IPS-15b (cell line): ENCODE data around the gene ABCA7.

ENCODE experiments used
- H3K27me3 ChIP-seq: one replicate; pipeline ENCODE4 v1.6.1; 2013; ENCODE audit warnings: low read length; ENCODE audit not compliant: control insufficient read depth, insufficient read depth
- H3K36me3 ChIP-seq: one replicate; pipeline ENCODE4 v1.6.1; 2013; ENCODE audit warnings: low read length; ENCODE audit not compliant: control insufficient read depth, insufficient read depth
- H3K4me1 ChIP-seq: one replicate; pipeline ENCODE4 v1.6.1; 2013; ENCODE audit warnings: mild to moderate bottlenecking, low read length; ENCODE audit not compliant: control insufficient read depth, insufficient read depth
- H3K4me3 ChIP-seq: one replicate; pipeline ENCODE4 v1.5.1; 2013; ENCODE audit warnings: low read depth, low read length
- H3K9ac ChIP-seq: one replicate; pipeline ENCODE4 v1.6.1; 2013; ENCODE audit warnings: low read depth, mild to moderate bottlenecking, low read length
- H3K9me3 ChIP-seq: one replicate; pipeline ENCODE4 v1.6.1; 2013; ENCODE audit warnings: mild to moderate bottlenecking, low read length; ENCODE audit not compliant: control insufficient read depth, insufficient read depth

The ABCA7 gene

DNA sequence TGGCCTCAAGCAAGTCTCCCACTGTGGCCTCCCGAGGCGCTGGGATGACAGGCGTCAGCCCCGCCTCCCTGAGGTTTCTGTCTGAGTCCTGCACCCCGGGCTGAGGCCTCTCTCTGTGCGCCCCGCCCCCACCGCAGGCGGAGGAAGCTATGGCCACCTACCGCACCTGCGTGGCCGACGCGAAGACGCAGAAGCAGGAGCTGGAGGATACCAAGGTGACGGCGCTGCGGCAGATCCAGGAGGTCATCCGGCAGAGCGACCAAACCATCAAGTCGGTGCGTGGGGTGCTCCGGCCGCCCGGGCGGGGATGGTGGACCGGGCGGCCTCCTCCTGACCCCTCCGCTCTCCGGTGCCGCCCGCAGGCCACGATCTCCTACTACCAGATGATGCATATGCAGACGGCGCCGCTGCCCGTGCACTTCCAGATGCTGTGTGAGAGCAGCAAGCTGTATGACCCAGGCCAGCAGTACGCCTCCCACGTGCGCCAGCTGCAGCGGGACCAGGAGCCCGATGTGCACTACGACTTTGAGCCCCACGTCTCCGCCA, 39.7 kb downstream of the ABCA7 start:
- H3K4me1 ChIP-seq, result no peaks in the 10 kb centered on the region
- H3K27me3 ChIP-seq, result no peaks in the 10 kb centered on the region
- no peak overlapping the region for H3K9ac ChIP-seq
- H3K4me3 ChIP-seq, result no peak overlapping the region
- H3K36me3 ChIP-seq, result peaks cover 43% of the 10 kb centered on the region
- no peaks in the 10 kb centered on the region for H3K9me3 ChIP-seq

DNA sequence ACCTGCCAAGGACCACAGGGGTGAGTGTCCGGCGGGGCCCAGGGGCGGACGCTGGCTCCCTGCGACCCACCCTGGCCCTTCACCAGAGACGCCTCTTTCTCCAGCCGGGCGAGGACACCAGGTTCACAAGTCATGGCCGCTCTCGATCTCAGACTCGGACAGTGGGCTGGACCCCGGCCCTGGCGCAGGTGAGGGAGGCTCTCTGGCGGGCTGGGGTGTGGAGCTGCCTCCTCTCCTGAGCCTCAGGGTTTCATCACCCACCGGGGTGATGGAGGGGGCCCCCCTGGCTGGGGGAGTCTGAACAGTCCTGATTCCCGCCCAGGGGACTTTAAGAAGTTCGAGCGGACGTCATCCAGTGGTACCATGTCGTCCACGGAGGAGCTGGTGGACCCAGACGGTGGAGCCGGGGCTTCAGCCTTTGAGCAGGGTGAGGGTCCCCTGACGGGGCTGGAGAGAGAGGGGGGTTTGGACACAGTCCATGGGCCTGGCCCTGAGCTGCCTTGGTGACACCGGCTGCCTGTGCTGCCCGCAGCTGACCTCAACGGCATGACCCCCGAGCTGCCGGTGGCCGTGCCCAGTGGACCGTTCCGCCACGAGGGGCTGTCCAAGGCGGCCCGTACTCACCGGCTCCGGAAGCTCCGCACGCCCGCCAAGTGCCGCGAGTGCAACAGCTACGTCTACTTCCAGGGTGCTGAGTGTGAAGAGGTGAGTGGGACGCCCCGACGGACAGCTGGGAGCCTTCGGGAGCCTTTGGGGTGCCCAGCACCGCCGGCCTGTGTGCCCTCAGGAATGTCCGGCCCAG, 40.7 kb downstream of the ABCA7 start:
- Histone ChIP-seq H3K27me3 (no peaks in the 10 kb centered on the region), H3K9ac (no peak overlapping the region), H3K9me3 (no peaks in the 10 kb centered on the region), H3K4me3 (peak overlapping the region; percentile 32), H3K36me3 (peaks cover 47% of the 10 kb centered on the region), H3K4me1 (no peaks in the 10 kb centered on the region)

DNA sequence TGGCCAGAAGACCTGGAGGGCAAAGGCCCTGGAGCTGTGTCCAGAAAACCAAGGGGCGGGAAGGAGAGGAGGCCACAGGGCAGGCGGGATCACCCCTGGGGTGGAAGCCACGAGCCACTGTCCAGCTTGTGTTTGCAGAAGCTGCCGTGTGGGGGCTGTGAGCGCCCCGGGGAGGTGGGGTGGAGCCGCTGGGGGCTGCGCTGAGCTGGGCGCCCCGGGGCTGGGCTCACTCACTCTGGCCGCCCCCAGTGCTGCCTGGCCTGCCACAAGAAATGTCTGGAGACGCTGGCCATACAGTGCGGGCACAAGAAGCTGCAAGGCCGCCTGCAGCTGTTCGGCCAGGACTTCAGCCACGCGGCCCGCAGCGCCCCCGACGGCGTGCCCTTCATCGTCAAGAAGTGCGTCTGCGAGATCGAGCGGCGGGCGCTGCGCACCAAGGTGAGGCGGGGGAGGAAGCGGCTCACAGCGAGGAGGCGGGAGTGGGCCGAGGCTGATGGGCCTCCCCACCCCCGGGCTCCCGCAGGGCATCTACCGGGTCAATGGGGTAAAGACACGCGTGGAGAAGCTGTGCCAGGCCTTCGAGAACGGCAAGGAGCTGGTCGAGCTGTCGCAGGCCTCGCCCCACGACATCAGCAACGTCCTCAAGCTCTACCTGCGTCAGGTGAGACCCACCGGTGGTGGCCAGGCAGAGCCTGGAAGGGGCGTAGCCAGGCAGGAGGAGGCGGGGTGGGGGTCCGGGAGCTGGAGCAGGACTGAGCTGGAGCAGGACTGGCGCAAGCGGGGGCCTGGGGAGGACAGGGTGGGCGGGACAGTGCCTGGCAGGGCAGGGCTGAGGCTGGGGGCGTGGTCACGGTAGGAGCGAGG, 41.6 kb downstream of the ABCA7 start:
- Histone ChIP-seq H3K4me3 (peak overlapping the region; percentile 32), H3K9me3 (no peaks in the 10 kb centered on the region), H3K9ac (no peak overlapping the region), H3K4me1 (no peaks in the 10 kb centered on the region), H3K27me3 (no peaks in the 10 kb centered on the region), H3K36me3 (peaks cover 50% of the 10 kb centered on the region)

DNA sequence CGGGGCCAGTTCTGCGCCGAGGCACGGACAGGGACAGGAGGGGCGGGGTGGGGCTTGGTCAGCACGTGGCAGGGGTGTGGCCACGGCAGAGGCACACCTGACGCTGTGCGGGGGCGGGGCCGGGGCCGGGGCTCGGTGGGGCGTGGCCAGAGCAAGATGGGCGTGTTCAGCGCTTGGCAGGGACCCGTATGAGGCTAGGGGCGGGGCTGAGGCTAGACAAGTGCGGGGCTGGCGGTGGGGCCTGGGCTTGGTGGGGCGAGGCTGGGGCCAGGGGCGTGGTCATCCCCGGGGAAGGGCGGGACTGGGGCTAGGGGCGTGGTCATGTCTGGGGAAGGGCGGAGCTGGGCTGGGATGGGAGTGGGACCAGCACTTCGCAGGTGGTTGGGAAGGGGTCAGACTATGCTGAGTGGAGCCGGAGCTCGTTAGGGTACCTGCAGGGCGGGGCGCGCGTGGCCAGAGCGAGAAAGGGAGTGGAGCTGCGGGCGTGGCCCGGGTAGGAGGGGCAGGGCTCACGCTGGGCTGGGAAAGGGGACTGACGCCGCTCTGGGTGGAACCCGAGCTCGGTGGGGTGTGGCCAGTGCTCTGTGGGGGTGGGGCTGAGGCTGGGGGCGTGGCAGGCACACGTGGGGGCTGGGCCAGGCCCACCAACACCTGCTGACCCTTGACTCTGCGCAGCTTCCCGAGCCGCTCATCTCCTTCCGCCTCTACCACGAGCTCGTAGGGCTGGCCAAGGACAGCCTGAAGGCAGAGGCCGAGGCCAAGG, 42.4 kb downstream of the ABCA7 start:
- peaks cover 56% of the 10 kb centered on the region for H3K36me3 ChIP-seq
- H3K9me3 ChIP-seq, result no peaks in the 10 kb centered on the region
- no peaks in the 10 kb centered on the region for H3K4me1 ChIP-seq
- peak overlapping the region; percentile 55 for H3K4me3 ChIP-seq
- H3K27me3 ChIP-seq, result no peaks in the 10 kb centered on the region
- H3K9ac ChIP-seq, result peak overlapping the region; percentile 47

DNA sequence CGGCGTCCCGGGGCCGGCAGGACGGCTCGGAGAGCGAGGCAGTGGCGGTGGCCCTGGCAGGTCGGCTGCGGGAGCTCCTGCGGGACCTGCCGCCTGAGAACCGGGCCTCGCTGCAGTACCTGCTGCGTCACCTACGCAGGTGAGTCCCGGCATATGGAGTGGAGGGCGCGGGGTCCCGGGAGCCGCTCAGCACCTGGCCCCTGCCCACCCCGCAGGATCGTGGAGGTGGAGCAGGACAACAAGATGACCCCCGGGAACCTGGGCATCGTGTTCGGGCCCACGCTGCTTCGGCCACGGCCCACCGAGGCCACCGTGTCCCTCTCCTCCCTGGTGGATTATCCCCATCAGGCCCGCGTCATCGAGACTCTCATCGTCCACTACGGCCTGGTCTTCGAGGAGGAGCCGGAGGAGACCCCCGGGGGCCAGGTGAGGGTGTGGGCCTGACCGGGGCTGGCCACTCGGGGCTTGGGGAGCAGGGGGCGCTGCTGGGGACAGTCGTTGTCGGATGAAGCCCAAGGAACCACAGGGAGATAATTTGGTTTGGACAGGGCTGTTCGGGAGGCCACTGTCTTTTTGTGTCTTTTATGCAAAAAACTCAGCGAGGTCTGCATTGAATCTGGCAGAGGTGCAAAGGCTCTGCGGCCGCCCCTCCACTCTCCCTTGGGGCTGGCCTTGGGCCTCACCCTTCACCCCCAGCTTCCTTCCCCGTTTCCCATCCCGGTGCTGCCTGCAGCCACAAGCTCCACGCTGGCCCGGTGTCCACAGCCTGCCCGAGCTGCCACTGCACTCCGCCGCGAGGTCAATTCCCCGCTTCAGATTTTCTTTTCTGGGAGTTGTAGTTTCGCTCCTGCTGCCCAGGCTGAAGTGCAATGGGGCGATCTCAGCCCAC, 43.3 kb downstream of the ABCA7 start:
- peak overlapping the region; percentile 47 for H3K9ac ChIP-seq
- H3K27me3 ChIP-seq, result no peaks in the 10 kb centered on the region
- peak overlapping the region; percentile 43 for H3K4me3 ChIP-seq
- H3K36me3 ChIP-seq, result peaks cover 61% of the 10 kb centered on the region
- no peaks in the 10 kb centered on the region for H3K9me3 ChIP-seq
- H3K4me1 ChIP-seq, result no peaks in the 10 kb centered on the region

DNA sequence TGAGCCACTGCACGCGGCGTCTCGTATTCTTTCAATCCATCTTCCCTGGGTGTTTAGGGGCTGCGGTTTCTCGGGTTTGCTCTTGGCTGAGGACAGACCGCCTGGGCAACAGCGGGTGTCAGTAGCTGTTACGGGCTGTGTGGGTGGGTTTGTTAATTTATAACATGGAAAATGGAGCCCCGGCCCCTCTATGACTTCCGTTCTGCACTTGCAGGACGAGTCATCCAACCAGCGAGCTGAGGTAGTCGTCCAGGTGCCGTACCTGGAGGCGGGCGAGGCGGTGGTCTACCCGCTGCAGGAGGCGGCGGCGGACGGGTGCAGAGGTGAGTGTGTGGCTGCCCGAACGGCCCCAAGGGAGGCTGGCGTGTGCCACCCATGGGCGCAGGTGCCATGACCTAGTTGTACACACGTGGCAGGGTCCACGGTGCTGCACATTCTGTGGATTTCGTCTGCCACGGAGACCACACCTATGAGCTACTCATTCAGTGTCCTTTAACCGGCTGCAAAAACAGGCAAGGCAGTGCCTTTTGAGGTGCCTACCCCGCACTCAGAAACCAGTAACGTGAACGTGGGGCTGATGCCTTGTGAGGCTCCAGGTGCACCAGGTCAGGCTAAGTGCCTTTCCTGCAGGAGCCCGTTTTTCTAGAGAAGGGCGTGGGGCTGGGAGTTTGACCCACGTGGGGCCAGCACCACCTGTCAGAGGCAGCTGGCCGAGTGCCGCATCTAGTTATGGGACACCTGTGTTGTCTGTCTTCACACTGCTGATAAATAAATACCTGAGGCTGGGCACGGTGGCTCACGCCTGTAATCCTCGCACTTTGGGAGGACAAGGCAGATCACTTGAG, 44.3 kb downstream of the ABCA7 start:
- H3K4me3 ChIP-seq, result no peak overlapping the region
- H3K9ac ChIP-seq, result no peak overlapping the region
- no peaks in the 10 kb centered on the region for H3K4me1 ChIP-seq
- H3K27me3 ChIP-seq, result no peaks in the 10 kb centered on the region
- H3K9me3 ChIP-seq, result no peaks in the 10 kb centered on the region
- peaks cover 71% of the 10 kb centered on the region for H3K36me3 ChIP-seq

DNA sequence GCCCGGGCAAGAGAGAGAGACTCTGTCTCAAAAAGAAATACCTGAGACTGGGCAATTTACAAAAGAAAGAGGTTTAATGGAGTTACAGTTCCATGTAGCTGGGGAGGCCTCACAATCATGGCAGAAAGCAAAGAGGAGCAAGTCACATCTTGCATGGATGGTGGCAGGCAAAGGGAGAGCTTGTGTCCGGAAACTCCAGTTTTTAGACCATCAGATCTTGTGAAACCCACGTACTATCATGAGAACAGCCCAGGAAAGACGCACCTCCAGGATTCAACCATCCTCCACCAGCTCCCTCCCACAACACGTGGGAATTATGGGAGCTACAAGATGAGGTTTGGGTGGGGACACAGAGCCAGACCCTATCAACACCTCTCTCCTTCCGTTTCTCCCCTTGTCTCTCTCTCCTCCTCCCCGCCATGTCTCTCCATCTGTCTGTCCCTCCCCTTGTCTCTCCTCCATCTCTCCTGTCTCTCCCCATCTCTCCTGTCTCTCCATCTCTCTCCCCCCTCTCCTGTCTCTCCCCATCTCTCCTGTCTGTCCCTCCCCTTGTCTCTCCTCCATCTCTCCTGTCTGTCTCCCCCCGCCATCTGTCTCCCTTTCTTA, 45.2 kb downstream of the ABCA7 start:
- no peaks in the 10 kb centered on the region for H3K4me1 ChIP-seq
- H3K9me3 ChIP-seq, result no peaks in the 10 kb centered on the region
- no peak overlapping the region for H3K4me3 ChIP-seq
- H3K9ac ChIP-seq, result no peak overlapping the region
- H3K27me3 ChIP-seq, result no peaks in the 10 kb centered on the region
- H3K36me3 ChIP-seq, result peaks cover 70% of the 10 kb centered on the region

DNA sequence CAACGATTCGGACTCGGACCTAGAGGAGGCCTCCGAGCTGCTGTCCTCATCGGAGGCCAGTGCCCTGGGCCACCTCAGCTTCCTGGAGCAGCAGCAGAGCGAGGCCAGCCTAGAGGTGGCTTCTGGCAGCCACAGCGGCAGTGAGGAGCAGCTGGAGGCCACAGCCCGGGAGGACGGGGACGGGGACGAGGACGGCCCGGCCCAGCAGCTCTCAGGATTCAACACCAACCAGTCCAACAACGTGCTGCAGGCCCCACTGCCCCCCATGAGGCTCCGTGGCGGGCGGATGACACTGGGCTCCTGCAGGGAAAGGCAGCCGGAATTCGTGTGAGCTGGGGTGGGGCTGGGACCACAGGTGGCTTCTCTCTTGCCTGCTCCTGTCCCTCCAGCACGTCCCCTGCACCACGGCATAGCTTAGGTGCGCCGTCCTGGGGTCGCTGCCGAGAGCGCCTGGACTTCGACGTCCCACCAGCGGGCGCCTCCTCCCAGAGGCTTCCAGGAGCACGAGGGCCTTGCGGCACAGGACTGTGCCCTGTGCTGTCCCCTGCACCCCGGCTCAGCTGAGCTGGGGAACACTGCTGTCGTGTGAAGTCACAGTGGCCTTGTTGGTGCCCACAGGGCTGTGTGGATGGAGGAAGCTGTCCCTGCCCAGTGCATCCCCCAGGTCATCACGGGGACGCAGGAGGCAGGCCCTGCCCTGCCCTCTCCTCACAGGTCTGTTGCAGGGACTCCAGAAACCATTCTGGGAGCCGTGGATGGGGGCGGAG, 46.0 kb downstream of the ABCA7 start:
- Histone ChIP-seq H3K4me1 (no peaks in the 10 kb centered on the region), H3K9me3 (no peaks in the 10 kb centered on the region), H3K4me3 (no peak overlapping the region), H3K9ac (no peak overlapping the region), H3K27me3 (no peaks in the 10 kb centered on the region), H3K36me3 (peaks cover 67% of the 10 kb centered on the region)

DNA sequence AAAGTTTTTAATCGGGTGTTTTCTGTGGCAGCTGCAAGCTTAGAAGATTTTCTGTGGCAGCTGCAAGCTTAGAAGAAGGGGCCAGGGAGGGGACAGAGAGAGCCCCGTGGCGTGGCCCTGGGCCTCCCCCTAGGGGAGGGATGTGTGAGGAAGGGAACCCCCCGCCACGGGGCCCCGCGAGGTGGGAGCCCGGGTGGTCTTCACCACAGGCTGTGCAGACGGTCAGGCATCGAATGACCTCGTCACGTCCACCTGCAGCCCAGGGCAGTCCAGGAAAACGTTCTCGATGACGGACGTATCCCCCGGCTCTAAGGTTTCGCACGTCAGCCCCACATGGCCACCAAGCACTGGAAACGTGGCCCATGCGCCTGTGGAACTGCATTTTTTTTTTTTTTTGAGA, 46.7 kb downstream of the ABCA7 start:
- Histone ChIP-seq H3K27me3 (no peaks in the 10 kb centered on the region), H3K9ac (no peak overlapping the region), H3K36me3 (peaks cover 69% of the 10 kb centered on the region), H3K9me3 (no peaks in the 10 kb centered on the region), H3K4me1 (no peaks in the 10 kb centered on the region), H3K4me3 (no peak overlapping the region)
